Endothelial cell of umbilical vein (primary cell): Measurements from ENCODE around the gene UGT1A7. TPM values are rescaled to one million over a fixed set of nuclear protein-coding genes. Genes with fewer than 3 reads are reported as not detected.

ENCODE experiments used
- BruUV-seq: library from RNA; stranded (reverse); fragments of 400-500 nt; replicated peaks from 2 replicates; lab custom pipeline; 2021; lab: Mats Ljungman, UMichigan
- CTCF ChIA-PET: fragments of 300-600, 350-600 bp; sonication (Branson Sonifier 250); formaldehyde crosslinking; loops from one replicate; lab custom pipeline; 2021; ENCODE audit warnings: antibody characterized with exemption, inconsistent platforms; lab: Charles Lee
- POLR2A ChIA-PET: fragments of 300-600, 350-600 bp; sonication (Branson Sonifier 250); formaldehyde crosslinking; loops from one replicate; lab custom pipeline; 2021; ENCODE audit warnings: antibody characterized with exemption, inconsistent platforms; lab: Charles Lee
- DNase-seq: peaks from one replicate; pipeline ENCODE4 v3.0.0-alpha.2; 2011; ENCODE audit warnings: low read depth, low spot score
- FAIRE-seq: peaks from 2 replicates; lab custom pipeline; 2011; peaks lifted over from hg19 to GRCh38; lab: Jason Lieb, UNC
- H2AFZ ChIP-seq: 2 replicates; pipeline ENCODE4 v1.6.0; 2012; ENCODE audit warnings: low read depth, low read length, control low read depth, inconsistent platforms
- H3K27ac ChIP-seq: 2 replicates; pipeline ENCODE4 v1.5.1; 2011; ENCODE audit warnings: low read depth, mild to moderate bottlenecking, control low read depth, low read length, moderate library complexity; ENCODE audit not compliant: insufficient read depth
- H3K27me3 ChIP-seq, 2 experiments: 2 replicates each; pipeline versions ENCODE4 v1.6.0 to v1.6.1; 2011; ENCODE audit warnings: low read length in 2 of 2, mixed read lengths in 1 of 2; ENCODE audit not compliant: control insufficient read depth in 2 of 2, insufficient read depth in 2 of 2
- H3K36me3 ChIP-seq, 2 experiments: 2 replicates in 1 of 2; 3 replicates in 1 of 2; pipeline ENCODE4 v1.5.1; 2011; ENCODE audit warnings: low read length in 2 of 2, mild to moderate bottlenecking in 1 of 2, moderate library complexity in 1 of 2; ENCODE audit not compliant: control insufficient read depth in 2 of 2, insufficient read depth in 2 of 2; ENCODE audit errors: extremely low read depth in 1 of 2
- H3K4me1 ChIP-seq: 3 replicates; pipeline ENCODE4 v1.5.1; 2011; ENCODE audit warnings: mild to moderate bottlenecking, low read length; ENCODE audit not compliant: control insufficient read depth, insufficient read depth; ENCODE audit errors: extremely low read depth
- H3K4me2 ChIP-seq: 2 replicates; pipeline ENCODE4 v1.6.1; 2011; ENCODE audit warnings: low read length, control low read depth, mixed read lengths; ENCODE audit not compliant: insufficient read depth
- H3K4me3 ChIP-seq, 3 experiments: fragments of 200-600 bp in 1 of 3; sonication (generic), shearing (Covaris generic) in 1 of 3; replicated peaks in 1 of 3; 2 replicates each; pipeline ENCODE4 v1.5.1; 2011 to 2016; ENCODE audit warnings: control low read depth in 3 of 3, low read length in 3 of 3, mild to moderate bottlenecking in 2 of 3, inconsistent platforms in 1 of 3, low read depth in 1 of 3, moderate library complexity in 1 of 3; ENCODE audit not compliant: insufficient read depth in 1 of 3
- H3K79me2 ChIP-seq: 2 replicates; pipeline ENCODE4 v1.6.0; 2012; ENCODE audit warnings: low read length, inconsistent platforms; ENCODE audit not compliant: control insufficient read depth, insufficient read depth
- H3K9ac ChIP-seq: replicated peaks from 2 replicates; pipeline ENCODE3; 2011; ENCODE audit warnings: low read length, control low read depth; ENCODE audit not compliant: insufficient read depth; ENCODE audit errors: extremely low read depth
- H3K9me1 ChIP-seq: replicated peaks from 3 replicates; pipeline ENCODE4 v1.6.0; 2011; ENCODE audit warnings: mild to moderate bottlenecking, low read length; ENCODE audit not compliant: control insufficient read depth, insufficient read depth; ENCODE audit errors: extremely low read depth
- H3K9me3 ChIP-seq: replicated peaks from 2 replicates; pipeline ENCODE4 v1.5.1; 2012; ENCODE audit warnings: low read length, inconsistent platforms; ENCODE audit not compliant: control insufficient read depth, insufficient read depth
- H4K20me1 ChIP-seq: replicated peaks from 2 replicates; pipeline ENCODE3; 2011; ENCODE audit warnings: mild to moderate bottlenecking, low read length; ENCODE audit not compliant: control insufficient read depth, insufficient read depth; ENCODE audit errors: extremely low read depth
- EZH2 ChIP-seq: IDR thresholded peaks from 2 replicates; pipeline ENCODE4 v1.6.1; 2012; ENCODE audit warnings: borderline replicate concordance, low read depth, mild to moderate bottlenecking, moderate library complexity, low read length, inconsistent platforms; ENCODE audit not compliant: severe bottlenecking
- GATA2 ChIP-seq: IDR thresholded peaks from 2 replicates; pipeline ENCODE4 v1.7.0; 2011; ENCODE audit warnings: low read depth, mild to moderate bottlenecking, moderate library complexity, mixed read lengths, low read length; ENCODE audit not compliant: insufficient read length, insufficient read depth
- JUN ChIP-seq: IDR thresholded peaks from 2 replicates; pipeline ENCODE4 v1.6.1; 2011; ENCODE audit warnings: borderline replicate concordance, low read depth; ENCODE audit not compliant: insufficient read length, insufficient read depth
- POLR2A ChIP-seq: IDR thresholded peaks from 2 replicates; pipeline ENCODE4 v1.6.1; 2012; ENCODE audit warnings: low read depth, mild to moderate bottlenecking, control low read depth, low read length
- dilution Hi-C: fragments of 300-500 bp; cut with MboI; formaldehyde crosslinking; loops from one replicate; pipeline ENCODE4 v1.15.0; 2019; ENCODE audit warnings: low sequenced_read_pairs; ENCODE audit not compliant: extremely low pct_ligation_motif_present
- intact Hi-C: fragments of 100-400 bp; cut with micrococcal nuclease; formaldehyde crosslinking; loops from one replicate; pipeline ENCODE4 v1.10.0; 2022
- polyA plus RNA-seq, 4 experiments: library from polyadenylated mRNA; depleted of rRNA in 3 of 4; stranded (reverse) in 3 of 4; unstranded in 1 of 4; fragments of >200 nt; gene quantifications; 2 replicates each; pipeline versions ENCODE4 v1.2.1 to v1.2.3, GENCODE V29; 2011 to 2012; ENCODE audit warnings: missing spikeins in 1 of 4
- total RNA-seq: library from RNA; stranded (reverse); gene quantifications from 2 replicates; pipeline ENCODE4 v1.2.3, GENCODE V29; 2021
- TF ChIP-seq, protein P1 (sequence below), 2 donors: IDR thresholded peaks; 1 replicate in 1 of 2; 2 replicates in 1 of 2; pipeline ENCODE4 v1.5.1; 2011; ENCODE audit warnings: low read length in 2 of 2, mild to moderate bottlenecking in 2 of 2, moderate library complexity in 2 of 2, control low read depth in 1 of 2, inconsistent platforms in 1 of 2, low read depth in 1 of 2; ENCODE audit not compliant: insufficient read depth in 1 of 2; ENCODE audit errors: extremely low read depth in 1 of 2
- TF ChIP-seq, protein P2 (sequence below): IDR thresholded peaks from 2 replicates; pipeline ENCODE4 v1.6.1; 2011; ENCODE audit not compliant: insufficient read depth, insufficient read length

Gene UGT1A7
- total and polyA plus RNA-seq, 2 donors (not counting 3 experiments of a cell fraction or from before 2014, with no cell fraction given): not detected

- intact Hi-C loops (no loop called here), dilution Hi-C loops (no loop called here)
- H3K27me3 ChIP-seq: no peaks in the 10 kb centered on the region
- BruUV-seq: no TSS peak
- no peaks in the 10 kb centered on the region for H3K79me2 ChIP-seq
- H2AFZ ChIP-seq: no peak overlapping the region
- H3K4me1 ChIP-seq: peaks cover 17% of the 10 kb centered on the region
- no peaks in the 10 kb centered on the region for H4K20me1 ChIP-seq
- no peaks in the 10 kb centered on the region for H3K9me1 ChIP-seq
- H3K36me3 ChIP-seq: no peaks in the 10 kb centered on the region
- CTCF ChIA-PET: no interaction called here
- no peak for DNase-seq
- H3K9me3 ChIP-seq: no peaks in the 10 kb centered on the region
- no peak overlapping the region for H3K4me3 ChIP-seq
- H3K4me2 ChIP-seq: no peak overlapping the region
- TF ChIP-seq, protein P1, sequence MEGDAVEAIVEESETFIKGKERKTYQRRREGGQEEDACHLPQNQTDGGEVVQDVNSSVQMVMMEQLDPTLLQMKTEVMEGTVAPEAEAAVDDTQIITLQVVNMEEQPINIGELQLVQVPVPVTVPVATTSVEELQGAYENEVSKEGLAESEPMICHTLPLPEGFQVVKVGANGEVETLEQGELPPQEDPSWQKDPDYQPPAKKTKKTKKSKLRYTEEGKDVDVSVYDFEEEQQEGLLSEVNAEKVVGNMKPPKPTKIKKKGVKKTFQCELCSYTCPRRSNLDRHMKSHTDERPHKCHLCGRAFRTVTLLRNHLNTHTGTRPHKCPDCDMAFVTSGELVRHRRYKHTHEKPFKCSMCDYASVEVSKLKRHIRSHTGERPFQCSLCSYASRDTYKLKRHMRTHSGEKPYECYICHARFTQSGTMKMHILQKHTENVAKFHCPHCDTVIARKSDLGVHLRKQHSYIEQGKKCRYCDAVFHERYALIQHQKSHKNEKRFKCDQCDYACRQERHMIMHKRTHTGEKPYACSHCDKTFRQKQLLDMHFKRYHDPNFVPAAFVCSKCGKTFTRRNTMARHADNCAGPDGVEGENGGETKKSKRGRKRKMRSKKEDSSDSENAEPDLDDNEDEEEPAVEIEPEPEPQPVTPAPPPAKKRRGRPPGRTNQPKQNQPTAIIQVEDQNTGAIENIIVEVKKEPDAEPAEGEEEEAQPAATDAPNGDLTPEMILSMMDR (IDR thresholded peaks at IDR 0.05; ENCODE audit: extremely low read depth in 1 of 2, insufficient read depth in 1 of 2, low read depth in 1 of 2, low read length in 2 of 2): no peak
- TF ChIP-seq JUN: no peak
- TF ChIP-seq, protein P2, sequence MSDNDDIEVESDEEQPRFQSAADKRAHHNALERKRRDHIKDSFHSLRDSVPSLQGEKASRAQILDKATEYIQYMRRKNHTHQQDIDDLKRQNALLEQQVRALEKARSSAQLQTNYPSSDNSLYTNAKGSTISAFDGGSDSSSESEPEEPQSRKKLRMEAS: no peak
- no peak for TF ChIP-seq POLR2A
- TF ChIP-seq GATA2: no peak
- no peak for TF ChIP-seq EZH2
- no peak for FAIRE-seq
- POLR2A ChIA-PET: no interaction called here
- H3K9ac ChIP-seq: no peak overlapping the region
- H3K27ac ChIP-seq: no peak overlapping the region
These were observed 10.0 kb downstream of the UGT1A7 start for GRCh38 chr2:233691443-233692433.
